CD4-positive, alpha-beta T cell treated with Interleukin-15 for 4 hours (primary cell): Measurements from ENCODE around the gene HOXA4.

Source experiments
- DNase-seq: peaks from one replicate; pipeline ENCODE4 v3.0.0-alpha.2; 2020; ENCODE audit warnings: low spot score

The HOXA4 gene

DNA sequence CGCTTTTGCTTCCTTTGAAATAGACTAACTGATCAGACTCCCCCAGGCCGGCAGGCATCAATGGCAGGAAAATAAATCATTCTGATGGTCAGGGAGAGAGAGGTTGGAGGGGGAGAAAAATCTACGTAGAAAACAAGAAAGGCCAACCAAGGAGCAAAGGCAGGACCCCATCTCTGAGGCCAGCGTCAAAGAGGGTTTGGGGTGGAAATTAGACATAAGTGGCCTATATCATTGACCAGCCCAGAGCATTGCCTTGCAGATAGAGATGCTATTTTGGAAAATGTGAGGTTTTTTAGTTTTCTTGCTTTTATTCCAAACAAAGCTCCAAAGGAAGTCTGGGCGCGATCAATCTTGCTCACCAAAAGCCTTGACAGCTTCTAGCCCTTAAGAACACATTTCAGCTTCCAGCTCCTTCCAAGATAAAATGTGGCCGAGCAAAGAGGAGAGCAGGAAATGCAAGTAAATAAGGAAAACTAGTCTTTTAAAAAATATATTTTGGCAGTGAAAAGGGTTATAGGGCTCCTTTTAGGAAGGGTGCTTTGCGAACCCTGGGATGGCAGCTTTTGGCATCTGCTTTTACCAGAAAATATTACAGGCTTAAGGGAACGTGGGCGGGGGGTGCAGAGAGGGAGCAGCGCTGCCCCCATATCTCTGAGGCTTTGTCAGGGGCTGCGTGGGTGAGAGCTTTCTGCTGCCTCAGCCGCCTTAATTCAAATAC lies 26.1 kb downstream of the HOXA4 start:
- DNase-seq, result no peak

DNA sequence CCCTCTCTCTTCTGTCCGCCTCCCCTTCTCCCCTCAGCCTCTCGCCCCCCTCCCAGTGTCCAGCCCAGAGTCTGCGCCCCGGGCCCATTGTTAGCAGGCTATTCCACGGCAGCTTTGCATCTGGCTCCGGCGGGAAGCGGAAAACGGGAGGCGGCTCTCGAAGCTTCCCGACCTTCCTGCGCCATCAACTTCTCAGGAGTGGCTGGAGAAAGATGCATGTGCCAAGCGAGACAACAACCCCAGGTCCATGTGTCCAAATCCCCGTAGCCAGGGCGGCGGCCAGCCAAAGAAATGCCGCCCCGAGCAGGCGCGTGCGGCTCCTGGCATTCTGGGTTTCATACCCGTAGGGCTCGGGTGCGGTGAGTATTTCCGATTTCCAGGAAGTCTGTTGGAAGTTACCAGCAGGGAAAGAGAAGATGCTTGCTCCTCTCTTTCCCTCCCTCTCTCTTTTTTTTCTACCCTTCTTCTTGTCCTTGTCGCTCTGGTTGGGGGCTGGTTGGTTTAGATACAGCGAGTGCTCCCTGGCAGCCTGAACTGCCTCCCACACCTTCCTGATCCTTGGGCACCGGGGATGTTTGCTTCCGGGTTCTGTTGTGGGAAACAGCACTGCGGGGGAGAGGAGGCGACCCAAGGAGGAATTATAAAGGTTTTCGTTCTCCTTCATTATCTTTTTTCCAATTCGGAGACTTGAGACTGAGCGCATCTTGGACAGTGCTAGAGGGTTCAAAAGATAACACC lies 26.9 kb downstream of the HOXA4 start:
- DNase-seq, result no peak

GRCh38 chr7:27102581-27103442 lies 27.7 kb downstream of the HOXA4 start, which contains the start of gene HOXA2:
HOXA2 (minus strand) TSS chr7:27102683; CDS start chr7:27102500, 183 bp downstream.
- DNase-seq, result no peak

DNA sequence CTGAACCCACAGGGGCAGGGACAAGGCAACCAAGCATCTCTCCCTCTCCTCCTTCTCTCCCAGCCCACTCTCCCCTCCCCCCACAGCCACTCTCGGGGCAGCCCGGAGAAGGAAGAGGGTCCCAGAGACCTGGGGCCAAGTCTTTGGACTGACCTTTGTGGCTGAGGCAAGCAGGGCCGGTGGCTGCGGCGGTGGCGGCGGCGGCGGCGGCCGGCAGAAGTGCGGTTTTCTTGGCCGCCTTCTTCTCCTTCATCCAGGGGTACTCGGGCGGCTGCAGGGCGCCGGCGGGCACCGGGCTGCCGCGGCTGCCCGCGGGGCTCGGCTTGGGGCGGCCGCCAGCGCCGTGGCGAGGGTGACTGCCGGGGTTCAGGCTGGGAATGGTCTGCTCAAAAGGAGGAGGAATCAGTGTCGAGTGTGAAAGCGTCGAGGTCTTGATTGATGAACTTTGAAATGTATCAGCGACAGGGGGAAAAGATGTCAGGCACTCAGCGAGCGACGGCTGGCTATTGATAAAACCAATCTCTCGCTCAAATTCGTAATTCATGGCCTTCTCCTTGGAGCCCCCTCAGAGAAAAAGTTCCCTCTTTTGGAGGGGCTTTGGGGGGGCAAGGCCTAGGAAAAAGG lies 28.5 kb downstream of the HOXA4 start:
- no peak for DNase-seq

DNA sequence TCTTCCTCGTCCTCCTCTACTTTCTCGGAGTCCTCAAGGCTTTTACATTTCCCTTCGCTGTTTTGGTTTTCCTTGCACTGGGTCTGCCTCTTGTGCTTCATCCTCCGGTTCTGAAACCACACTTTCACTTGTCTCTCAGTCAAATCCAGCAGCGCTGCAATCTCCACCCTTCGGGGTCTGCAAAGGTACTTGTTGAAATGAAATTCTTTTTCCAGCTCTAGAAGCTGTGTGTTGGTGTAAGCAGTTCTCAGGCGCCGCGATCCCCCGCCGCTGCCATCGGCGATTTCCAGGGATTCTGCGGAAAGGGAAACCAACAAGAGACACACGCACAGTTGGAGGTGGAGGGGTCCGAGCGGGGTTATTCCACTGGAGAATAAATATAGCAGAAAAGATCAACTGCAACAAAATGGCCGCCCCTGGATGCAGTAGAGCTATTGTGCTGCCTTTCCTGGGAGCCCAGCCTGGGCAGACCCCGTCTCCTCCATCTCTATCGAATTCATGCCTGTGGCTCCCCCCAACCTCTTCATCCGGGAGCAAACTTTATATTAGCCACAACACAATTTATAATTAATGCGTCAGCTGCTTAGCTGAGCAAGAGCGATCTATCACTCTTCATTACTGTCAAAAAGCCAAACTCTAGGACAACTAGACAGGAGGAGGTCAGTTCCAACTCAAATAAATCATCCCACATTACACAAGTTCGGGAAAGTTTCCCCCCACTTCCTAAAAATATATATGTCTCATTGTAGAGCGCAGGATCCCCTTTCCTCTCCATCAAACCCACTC lies 29.2 kb downstream of the HOXA4 start:
- DNase-seq, result no peak

- no peak for DNase-seq
These were observed 29.8 kb downstream of the HOXA4 start for GRCh38 chr7:27100694-27101170.

GRCh38 chr7:27099453-27100370 lies 30.8 kb downstream of the HOXA4 start:
- no peak for DNase-seq

GRCh38 chr7:27098578-27099451 lies 31.7 kb downstream of the HOXA4 start:
- no peak for DNase-seq

DNA sequence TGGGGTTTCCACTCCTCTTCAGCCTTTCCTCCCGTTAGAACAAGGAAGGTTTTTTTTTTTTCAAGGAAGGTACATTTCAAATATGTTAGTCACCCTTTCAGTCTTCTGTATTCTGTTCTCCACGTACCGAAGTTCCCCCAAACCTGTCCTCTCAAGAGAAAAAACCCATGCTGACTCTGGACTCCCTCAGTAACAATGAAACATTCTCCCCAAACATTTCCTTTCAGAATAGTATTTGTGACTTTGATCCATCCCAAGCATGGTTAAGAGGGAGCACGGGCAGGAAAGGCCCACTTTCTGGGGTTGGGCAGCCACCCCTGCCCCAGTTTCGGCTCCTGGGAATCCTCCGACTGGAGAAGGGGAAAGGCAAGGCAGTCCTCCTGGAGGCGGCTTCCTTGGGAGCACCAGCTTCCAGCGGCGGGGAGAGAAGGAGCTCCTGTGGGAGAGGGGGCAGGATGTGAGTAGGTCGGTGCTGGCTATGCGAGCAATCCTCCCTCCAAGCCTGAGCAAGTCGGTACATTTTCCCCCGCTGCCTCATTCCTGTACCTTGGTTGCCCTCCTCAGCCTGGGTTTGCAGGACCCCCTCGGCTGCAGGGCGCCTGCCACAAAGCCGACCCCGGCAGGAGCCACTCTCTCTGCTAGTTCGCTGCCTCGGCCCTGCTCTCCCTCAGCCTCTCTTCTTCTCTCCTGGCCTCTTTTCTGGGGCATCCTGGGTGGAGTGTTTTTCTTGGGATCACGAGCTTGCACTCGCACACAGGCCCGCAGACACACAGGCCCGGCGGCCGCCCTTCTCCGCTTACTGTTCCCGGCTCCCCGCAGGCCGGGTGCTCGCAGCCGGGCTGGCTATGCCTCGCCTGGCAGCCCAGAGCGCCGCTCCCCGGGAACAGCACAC lies 32.6 kb downstream of the HOXA4 start:
- DNase-seq, result no peak

DNA sequence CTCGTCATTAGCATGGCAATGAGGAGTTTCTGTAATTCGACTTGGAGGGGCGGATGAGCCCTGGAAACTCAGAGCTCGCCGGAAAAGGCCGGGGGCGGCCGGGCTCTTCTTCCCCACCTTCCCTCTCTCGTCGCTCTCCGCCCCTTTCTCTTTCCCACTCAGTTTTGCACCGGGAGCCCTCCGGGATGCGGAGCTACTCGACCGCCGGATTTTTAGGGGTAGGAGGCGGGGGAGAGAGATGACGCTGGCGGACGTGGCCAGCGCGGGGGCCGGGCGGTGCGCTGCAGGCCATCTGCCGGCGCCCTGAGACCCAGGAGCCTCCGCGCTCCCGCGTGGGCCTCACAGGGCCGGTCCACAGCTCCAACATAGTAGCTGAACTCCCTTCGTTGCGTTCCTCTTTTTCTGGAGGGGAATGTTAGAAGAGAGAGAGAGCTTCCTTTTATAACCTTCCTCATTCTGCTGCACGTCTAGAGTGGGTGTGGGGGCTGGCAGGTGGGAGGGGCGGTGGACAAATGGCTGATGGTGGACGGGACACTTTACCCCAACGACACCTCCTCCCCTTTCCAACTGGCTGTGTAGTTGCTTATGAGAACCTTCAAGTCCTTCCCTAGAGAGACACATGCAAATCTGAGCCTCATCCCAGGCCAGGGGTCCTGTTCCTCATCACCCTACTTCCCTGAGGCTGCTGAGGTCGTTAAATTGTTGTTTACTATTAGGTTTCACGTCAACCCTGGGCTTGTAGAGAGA lies 33.6 kb downstream of the HOXA4 start:
- no peak for DNase-seq

DNA sequence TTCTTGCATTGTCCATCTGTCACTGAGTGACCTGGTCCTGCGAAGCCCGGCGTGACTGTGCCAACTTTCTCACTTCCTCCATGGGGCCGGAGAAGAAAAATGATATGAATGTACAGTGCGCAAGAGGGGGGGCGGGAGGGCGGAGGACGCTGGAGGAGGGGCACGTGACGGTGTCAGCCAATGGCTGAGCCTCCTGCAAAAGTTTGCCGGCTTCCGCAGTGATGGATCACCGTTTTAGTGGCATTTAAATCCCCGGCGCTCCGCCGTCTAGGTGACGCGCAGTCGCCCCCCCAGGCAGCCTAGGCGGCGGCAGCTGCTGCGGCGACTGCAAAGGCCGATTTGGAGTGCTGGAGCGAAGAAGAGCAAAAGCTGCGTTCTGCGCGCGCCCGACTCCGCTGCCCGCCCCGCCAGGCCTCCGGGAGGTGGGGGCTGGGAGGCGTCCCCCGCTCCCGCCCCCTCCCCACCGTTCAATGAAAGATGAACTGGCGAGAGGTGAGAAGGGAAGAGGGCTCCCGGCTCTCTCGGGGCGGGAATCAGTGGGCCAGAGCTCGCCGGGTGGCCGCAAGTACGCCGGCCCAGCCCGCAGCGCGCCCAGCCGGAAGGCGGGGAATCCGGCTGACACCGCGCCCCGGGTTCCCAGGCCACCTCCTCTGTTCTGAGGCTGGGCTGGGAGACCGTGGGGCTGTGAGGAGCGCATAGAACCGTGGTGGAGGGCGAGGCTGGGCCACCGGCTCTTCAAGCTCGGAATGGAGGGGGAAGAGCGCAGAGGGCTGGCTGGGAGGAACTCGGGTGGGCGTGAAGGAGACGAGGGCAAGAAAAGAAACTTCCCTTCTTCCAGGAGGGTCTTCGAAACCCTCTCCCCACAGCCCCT lies 34.4 kb downstream of the HOXA4 start, which contains the start of gene HOXA1:
Gene HOXA1 (minus strand): TSS at position 104 of the 871 bp plus-strand sequence. CDS start 88 bp downstream, at position 16.
- DNase-seq, result peak; percentile 81

DNA sequence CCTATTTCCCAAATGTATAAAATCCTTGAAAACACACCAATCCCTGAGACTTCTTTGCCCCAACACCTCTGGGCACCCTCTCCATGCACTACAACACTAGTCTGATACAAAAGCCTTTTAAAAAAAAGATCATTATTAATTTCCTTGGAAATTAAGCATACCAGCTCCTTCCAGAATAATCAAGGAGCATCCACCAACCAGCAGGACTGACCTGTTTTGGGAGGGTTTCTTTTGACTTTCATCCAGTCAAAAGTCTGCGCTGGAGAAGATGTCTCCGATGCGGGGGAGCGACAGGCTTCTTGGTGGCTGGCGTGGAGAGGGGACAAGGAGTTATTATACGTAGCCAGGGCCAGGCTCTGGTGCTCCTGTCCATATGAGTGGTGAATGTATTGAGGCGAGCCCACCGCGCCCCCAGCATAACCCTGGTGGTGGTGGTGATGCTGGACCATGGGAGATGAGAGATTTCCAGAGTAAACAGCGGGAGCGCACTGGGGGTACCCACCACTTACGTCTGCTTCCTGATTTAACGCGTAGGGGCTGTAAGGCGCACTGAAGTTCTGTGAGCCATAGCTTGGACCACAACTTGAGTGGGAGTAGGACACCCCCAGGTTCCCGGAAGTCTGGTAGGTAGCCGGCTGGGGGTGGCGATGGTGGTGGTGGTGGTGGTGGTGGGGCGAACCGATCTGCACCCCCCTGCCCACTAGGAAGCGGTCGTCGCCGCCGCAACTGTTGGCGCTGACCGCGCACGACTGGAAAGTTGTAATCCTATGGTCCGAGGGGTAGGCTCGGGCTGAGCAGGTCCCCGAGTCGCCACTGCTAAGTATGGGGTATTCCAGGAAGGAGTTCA lies 35.3 kb downstream of the HOXA4 start:
- peak; percentile 3 for DNase-seq

GRCh38 chr7:27094304-27095049 lies 36.1 kb downstream of the HOXA4 start:
- DNase-seq, result no peak

DNA sequence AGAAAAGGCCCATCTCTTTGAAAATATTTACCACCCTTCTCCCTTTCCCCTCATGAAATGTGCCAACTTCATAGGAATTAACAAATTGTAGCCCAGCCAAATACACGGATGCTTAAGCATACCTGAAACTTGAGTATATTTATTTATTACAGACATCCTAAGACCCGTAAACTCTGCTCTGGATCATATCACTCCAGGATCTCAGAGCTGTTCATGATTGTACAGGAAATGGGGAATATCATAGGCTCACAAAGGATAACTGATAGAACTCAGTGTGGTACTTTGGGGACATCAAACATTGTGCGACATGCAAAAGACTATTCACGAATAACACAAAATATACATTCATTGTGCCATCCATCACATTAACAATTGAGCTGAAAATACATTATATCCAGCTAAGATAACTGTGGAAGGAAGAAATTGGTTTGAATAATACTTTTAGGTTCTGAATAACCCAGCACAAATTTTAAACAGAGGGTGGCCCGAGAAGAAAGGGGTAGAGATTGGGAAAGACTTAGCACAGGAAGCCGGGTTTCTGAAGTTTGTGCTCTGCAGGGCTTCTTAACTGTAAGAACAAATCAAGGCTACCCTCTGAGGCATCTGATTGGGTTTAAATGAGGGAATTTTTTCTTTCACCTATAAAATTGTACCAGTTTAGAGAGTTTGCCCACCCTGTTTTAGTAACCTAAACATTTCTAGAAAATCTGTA lies 37.2 kb downstream of the HOXA4 start:
- no peak for DNase-seq
